ENCODE data around the gene OTOS. TPM values are rescaled to one million over a fixed set of nuclear protein-coding genes. Genes with fewer than 3 reads are reported as not detected.

OTOS gene
- total and polyA plus RNA-seq, 8 donors, result not detected

GRCh38 chr2:240168546-240169361, 28.3 kb upstream of the OTOS start:
- Histone ChIP-seq H3K9me3 (no peaks in the 10 kb centered on the region), H3K36me3 (no peaks in the 10 kb centered on the region), H3K4me1 (no peaks in the 10 kb centered on the region), H3K27ac (no peak overlapping the region), H3K27me3 (no peaks in the 10 kb centered on the region), H3K4me3 (no peak overlapping the region)
- no peak for ATAC-seq
- 61 to 68% methylated on average over 26 of the region's 26 CpGs for WGBS, 2 donors
- TF ChIP-seq CTCF (IDR thresholded peaks at IDR 0.05), result no peak
- intact Hi-C loops (cut with DNase I), result no loop called here
- DNase-seq, result peak in 1 of 6 donors; percentile 43
- FAIRE-seq, result no peak

- ATAC-seq (no peak), FAIRE-seq (no peak), DNase-seq (peak in 1 of 6 donors; percentile 23)
- H3K4me3 ChIP-seq, result no peak overlapping the region
- H3K27me3 ChIP-seq, result no peaks in the 10 kb centered on the region
- intact Hi-C loops (cut with DNase I), result no loop called here
- H3K36me3 ChIP-seq, result no peaks in the 10 kb centered on the region
- 60 to 73% methylated on average over 18 of the region's 18 CpGs for WGBS, 2 donors
- H3K27ac ChIP-seq, result no peak overlapping the region
- no peaks in the 10 kb centered on the region for H3K4me1 ChIP-seq
- TF ChIP-seq CTCF (IDR thresholded peaks at IDR 0.05), result no peak
- H3K9me3 ChIP-seq, result no peaks in the 10 kb centered on the region
Measured at GRCh38 chr2:240168041-240168440, 27.6 kb upstream of the OTOS start.

- H3K27ac ChIP-seq, result no peak overlapping the region
- intact Hi-C loops (cut with DNase I), result no loop called here
- H3K27me3 ChIP-seq, result no peaks in the 10 kb centered on the region
- FAIRE-seq (no peak), DNase-seq (peak in 1 of 6 donors; percentile 41), ATAC-seq (no peak)
- no peaks in the 10 kb centered on the region for H3K9me3 ChIP-seq
- no peaks in the 10 kb centered on the region for H3K36me3 ChIP-seq
- no peaks in the 10 kb centered on the region for H3K4me1 ChIP-seq
- 66 to 71% methylated on average over 9 of the region's 9 CpGs for WGBS, 2 donors
- TF ChIP-seq CTCF (IDR thresholded peaks at IDR 0.05), result no peak
- H3K4me3 ChIP-seq, result no peak overlapping the region
Measured at GRCh38 chr2:240167588-240167880, 27.1 kb upstream of the OTOS start.

GRCh38 chr2:240166761-240167587, 26.5 kb upstream of the OTOS start:
- DNase-seq (peak in 1 of 6 donors; percentile 43), FAIRE-seq (no peak), ATAC-seq (no peak)
- no peak for TF ChIP-seq CTCF (IDR thresholded peaks at IDR 0.05)
- Histone ChIP-seq H3K4me3 (no peak overlapping the region), H3K27ac (no peak overlapping the region), H3K9me3 (no peaks in the 10 kb centered on the region), H3K27me3 (no peaks in the 10 kb centered on the region), H3K36me3 (no peaks in the 10 kb centered on the region), H3K4me1 (no peaks in the 10 kb centered on the region)
- WGBS, 2 donors, result 64 to 67% methylated on average over 21 of the region's 21 CpGs
- intact Hi-C loops (cut with DNase I), result no loop called here

- H3K36me3 ChIP-seq, result no peaks in the 10 kb centered on the region
- intact Hi-C loops (cut with DNase I), result no loop called here
- H3K27ac ChIP-seq, result no peak overlapping the region
- ATAC-seq (no peak), FAIRE-seq (no peak), DNase-seq (peak in 1 of 6 donors; percentile 28)
- H3K4me1 ChIP-seq, result no peaks in the 10 kb centered on the region
- no peak for TF ChIP-seq CTCF (IDR thresholded peaks at IDR 0.05)
- H3K9me3 ChIP-seq, result no peaks in the 10 kb centered on the region
- no peak overlapping the region for H3K4me3 ChIP-seq
- H3K27me3 ChIP-seq, result no peaks in the 10 kb centered on the region
- WGBS, 2 donors, result 55 to 60% methylated on average over 5 of the region's 5 CpGs
Measured at GRCh38 chr2:240166191-240166590, 25.7 kb upstream of the OTOS start.
